Right renal pelvis (tissue), 4 donors: Measurements from ENCODE around the gene ARGLU1. TPM values are rescaled to one million over a fixed set of nuclear protein-coding genes. Genes with fewer than 3 reads are reported as not detected.

ENCODE experiments used
- DNase-seq, 4 donors: peaks; one replicate each; pipeline ENCODE4 v3.0.0-alpha.2; 2013; ENCODE audit warnings: low read depth in 4 of 4, low spot score in 3 of 4, missing footprints in 1 of 4
- polyA plus RNA-seq, 4 donors: library from polyadenylated mRNA; unstranded; fragments of 120-200 nt; gene quantifications; one replicate each; pipeline ENCODE4 v1.2.1, GENCODE V29; 2013; ENCODE audit not compliant: insufficient read length in 4 of 4

The ARGLU1 gene
- polyA plus RNA-seq, 4 donors = 291 to 325 (median 311) TPM

- no peak for DNase-seq
Observed at GRCh38 chr13:106587787-106588186, 19.9 kb upstream of the ARGLU1 start.

GRCh38 chr13:106586648-106587166, 18.8 kb upstream of the ARGLU1 start:
- DNase-seq = no peak

- DNase-seq = no peak
Observed at GRCh38 chr13:106581225-106581624, 13.3 kb upstream of the ARGLU1 start.

GRCh38 chr13:106575896-106576295, 8.0 kb upstream of the ARGLU1 start:
- no peak for DNase-seq

GRCh38 chr13:106573868-106574267, 5.9 kb upstream of the ARGLU1 start:
- no peak for DNase-seq

GRCh38 chr13:106573284-106573846, 5.4 kb upstream of the ARGLU1 start:
- DNase-seq = no peak

GRCh38 chr13:106570299-106570852, 2.4 kb upstream of the ARGLU1 start:
- DNase-seq = no peak

GRCh38 chr13:106569233-106570095, 1.5 kb upstream of the ARGLU1 start:
- no peak for DNase-seq

- DNase-seq = no peak
Observed at GRCh38 chr13:106568299-106569003, 514 bp upstream of the ARGLU1 start.

- DNase-seq = peak in 2 of 4 donors; percentile 20 to 43
Observed at GRCh38 chr13:106566641-106567473, 1.1 kb downstream of the ARGLU1 start.

- no peak for DNase-seq
Observed at GRCh38 chr13:106565127-106565775, 2.7 kb downstream of the ARGLU1 start.

GRCh38 chr13:106562301-106562700, 5.6 kb downstream of the ARGLU1 start:
- DNase-seq = no peak

GRCh38 chr13:106561551-106562170, 6.3 kb downstream of the ARGLU1 start:
- DNase-seq = no peak

- DNase-seq = no peak
Observed at GRCh38 chr13:106560821-106561220, 7.1 kb downstream of the ARGLU1 start.

- no peak for DNase-seq
Observed at GRCh38 chr13:106558527-106558926, 9.4 kb downstream of the ARGLU1 start.

- DNase-seq = no peak
Observed at GRCh38 chr13:106555631-106556328, 12.2 kb downstream of the ARGLU1 start.

- no peak for DNase-seq
Observed at GRCh38 chr13:106551751-106552150, 16.2 kb downstream of the ARGLU1 start.

GRCh38 chr13:106551350-106551749, 16.6 kb downstream of the ARGLU1 start:
- no peak for DNase-seq
